Fibroblast of skin of right biceps (primary cell): ENCODE data around the gene TMEM132D.
A peak's percentile ranks its signal among the peaks of the same experiment; 100 is the strongest.

Experiments used
- DNase-seq: peaks from one replicate; pipeline ENCODE4 v3.0.0-alpha.2; 2013

TMEM132D gene

DNA sequence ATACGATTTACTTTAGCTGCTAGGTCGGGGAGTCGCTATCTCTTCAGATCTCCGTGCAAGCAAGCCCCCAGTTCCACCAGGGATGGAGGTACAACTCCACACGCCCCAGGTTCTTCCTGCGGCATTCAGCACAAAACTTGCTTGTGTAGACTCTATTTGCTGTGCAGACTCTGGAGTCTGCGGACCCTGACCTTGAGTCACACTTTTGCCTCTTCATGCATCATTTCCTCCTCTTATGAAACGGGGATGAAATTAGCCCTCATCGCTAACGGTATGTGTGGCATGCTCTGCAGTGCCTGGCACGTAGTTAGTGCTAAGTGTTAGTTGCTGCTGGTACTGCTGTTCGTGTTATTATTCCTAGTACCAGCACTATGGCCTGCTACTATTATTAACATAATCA, 84.4 kb downstream of the TMEM132D start:
- peak; percentile 42 for DNase-seq

DNA sequence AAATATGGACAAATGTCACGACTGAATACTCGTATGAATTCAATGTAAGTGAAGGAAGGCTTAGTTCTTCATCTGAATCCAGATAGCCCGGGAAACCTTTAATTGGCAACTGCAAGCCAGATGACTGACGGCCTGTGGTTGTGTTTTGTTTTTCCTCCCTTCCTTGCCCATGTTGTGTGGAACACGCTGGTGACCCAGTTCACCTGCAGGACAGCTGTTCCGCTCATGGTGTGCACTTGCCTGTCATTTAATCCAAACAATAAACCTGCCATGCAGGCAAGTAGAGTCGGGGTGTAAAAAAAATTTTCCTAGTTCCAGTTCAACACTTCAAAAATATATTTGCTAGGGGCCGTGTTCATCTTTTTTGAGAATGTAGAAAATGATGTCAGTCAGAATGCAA, 88.0 kb downstream of the TMEM132D start:
- DNase-seq = no peak

DNA sequence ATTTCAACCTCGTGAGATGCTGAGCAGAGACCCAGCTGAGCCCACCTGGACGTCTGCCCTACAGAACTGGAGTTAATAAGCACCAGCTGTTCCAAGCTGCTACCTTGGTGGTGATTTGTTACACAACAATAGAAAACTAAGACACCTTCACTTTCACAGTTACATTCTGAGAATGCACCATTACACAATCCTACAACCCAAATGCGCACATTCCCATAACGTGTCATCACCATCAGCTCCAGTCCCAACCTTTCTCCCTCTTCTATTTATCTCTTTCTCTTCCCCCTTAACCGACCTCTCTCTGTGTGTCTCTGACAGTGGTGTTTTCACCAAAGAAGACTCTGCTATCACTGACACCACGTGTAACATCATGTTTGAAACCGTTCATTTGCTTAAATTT, 91.9 kb downstream of the TMEM132D start:
- no peak for DNase-seq

DNA sequence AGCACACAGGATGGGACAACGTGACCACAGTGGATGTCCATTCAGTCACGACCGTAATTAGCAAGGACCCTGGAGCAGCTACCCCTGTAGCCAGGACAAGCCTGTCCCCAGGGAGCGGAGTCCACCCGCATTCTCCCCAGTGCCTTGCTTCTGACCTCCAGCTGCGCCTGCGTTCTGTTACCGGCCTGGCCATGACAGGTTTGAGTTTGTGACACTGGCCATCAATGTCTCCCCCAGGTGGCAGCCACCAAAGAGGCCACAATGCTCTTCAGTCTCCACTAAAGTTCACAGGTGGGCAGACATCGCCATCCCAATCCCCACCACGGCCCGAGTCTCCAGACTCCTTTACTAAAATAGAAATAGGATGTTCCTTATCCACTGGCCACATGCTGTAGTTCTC, 96.7 kb downstream of the TMEM132D start:
- DNase-seq = no peak

DNA sequence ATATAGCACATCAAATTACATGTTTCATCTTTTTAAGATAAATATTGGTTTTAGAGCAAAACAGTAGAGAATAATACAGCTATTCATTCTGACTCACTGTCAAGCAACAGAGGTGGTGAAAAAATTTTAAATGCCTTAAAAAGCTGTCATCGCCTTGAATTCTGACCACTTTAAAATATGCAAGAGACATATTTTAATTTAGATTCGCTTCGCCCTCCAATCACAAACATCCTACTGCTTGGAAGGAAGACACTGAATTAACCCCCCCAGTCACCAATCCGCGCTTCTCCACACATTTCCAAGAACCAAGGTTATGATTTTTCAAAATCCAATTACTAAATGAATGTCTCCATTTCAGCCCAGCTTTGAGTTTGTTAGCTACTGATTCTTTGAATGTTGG, 112.4 kb downstream of the TMEM132D start:
- peak; percentile 30 for DNase-seq

DNA sequence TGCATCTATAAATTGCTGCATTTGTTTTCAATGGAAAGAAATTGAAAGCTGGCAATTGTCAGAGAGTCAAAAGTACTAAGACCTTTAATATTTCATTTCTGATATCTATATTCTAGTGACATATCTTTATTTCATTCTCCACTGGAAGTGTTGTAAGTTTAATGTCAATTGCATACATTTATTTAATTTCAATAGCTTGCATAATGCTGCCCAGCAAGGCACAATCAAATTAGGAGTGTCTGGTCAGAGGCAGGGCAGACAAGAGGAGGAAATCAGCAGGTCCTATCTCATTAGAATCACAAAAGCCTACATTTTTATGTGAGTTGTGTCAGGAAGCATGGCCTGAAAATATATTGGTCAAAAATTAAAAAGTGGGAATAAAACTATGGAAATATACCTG, 112.9 kb downstream of the TMEM132D start:
- no peak for DNase-seq

DNA sequence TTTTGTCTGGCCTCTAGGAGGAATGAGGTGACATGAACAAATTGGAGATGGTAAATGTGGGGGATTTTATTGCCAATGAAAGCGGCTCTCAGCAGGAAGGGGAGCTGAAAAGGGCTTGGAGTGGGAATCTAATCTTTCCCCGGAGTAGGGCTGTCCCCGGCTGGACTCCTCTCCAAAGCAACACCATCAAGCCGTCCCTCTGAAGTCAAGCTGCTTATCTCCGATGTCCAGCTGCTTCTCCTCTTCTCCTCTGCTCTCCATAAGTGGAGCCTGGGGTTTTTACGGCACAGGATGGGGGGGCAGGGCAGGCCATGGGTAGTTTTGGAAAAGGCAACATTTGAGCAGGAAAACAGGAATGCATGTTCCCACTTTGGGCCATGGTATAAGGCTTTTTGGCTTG, 113.5 kb downstream of the TMEM132D start:
- DNase-seq = no peak

DNA sequence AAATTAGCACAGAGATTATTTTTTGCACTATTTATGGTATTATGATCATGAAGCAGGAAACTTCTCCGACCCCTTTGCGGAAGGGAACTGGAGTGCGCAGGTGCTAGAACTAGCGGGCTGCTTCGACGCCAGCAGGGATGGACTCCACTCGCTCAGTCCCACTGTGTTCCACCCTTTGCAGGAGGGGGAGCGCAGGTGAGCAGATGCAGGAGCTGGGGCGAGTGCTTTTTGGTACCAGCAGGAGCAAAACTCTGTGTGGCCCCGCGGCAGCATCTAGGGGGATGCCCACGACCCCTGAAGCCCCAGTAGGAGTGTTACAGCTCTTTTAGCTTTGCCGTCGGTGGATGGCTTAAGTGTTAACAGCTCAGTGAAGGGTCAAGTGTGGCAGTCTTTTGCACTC, 113.9 kb downstream of the TMEM132D start:
- no peak for DNase-seq

DNA sequence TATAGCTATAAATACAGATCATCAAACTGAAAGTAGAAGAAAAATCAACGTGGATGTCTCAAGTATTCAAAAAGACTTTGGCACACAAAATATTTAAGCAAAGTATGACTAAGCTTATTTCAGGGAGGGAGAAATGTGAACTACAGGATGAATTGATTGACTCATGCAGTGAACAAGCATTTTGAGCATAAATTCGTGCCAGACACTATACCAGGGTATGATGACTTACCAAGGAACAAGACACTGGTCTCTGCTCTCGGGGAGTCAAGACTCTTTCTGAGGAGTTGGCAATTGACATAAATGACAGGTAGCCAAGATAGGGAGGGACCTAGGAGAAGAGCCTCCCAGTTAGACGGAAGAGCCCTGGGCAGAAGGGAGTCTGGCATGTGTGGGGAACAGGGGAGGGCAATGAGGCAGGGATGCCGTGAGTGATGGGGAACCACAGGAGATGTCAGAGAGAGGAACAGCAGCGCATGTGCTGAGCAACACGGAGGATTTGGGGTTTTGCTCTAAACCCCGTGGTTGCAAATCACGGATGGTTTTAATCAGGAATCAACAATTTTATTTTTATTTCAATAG, 115.2 kb downstream of the TMEM132D start:
- peak; percentile 82 for DNase-seq

DNA sequence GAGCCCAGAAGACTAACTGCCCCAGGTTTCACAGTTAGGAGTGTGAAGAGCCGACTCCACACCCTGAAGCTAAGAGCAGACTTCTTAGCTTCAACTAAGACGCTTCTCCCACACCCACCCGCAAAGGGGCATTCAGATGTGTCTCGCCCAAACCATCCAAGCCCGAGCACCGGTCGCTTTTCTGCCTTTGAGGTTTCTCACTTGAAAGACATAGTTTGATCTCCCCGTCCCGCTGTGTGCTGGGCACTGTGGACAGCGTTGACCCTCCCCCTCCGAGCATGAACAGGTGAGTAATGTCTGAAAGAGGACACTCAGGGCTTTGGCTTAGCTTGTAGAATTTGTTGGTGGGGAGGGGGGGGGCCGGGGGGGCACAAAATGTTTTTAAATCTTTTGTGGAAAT, 123.8 kb downstream of the TMEM132D start:
- DNase-seq = no peak

DNA sequence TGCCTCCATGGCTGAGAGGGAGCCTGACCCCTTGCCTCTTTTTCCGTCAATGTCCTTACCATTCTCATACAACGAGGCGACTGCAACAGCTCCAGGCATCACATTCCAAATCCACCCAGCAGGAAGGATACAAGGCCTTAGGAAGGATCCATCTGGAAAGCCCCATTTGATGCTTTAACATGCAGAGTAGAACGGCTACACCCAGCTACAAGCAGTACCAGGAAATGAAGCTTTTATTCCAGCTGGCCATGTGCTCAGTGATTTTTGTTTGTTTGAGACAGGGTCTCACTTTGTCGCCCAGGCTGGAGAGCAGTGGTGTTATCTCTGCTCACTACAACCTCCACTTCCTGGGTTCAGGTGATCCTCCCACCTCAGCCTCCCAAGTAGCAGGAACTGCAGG, 124.8 kb downstream of the TMEM132D start:
- no peak for DNase-seq

DNA sequence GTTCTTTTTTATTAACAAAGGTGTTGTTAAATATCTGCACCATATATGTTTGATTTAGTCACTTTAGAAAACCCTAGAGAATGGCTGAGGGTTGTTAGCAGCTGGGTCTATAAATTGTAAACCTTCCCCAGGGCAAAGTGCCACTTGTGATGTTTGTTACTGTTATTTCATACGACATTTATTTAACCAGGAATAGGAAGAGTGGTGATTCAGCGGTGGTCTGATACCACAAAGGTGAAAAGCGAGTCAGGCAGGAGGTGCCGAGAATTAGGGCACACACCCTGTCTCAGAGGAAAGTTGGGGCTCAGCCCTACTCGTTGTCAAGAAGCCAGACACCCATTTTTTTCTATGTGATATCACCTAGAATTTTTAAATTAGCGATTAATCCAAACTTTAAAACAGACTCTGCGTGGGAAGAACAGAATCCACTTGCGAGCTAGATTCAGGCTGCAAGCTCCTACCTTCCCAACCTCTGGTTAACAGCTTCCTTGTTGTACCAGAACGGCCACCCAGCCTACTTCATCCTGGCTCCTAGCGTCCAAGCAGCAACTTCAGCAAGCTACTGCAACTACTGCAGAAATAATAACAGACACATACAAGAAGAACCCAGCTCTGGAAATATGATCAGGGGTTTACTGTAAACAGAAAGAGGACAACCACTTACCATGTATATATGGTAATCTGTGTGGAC, 126.7 kb downstream of the TMEM132D start:
- DNase-seq = no peak

DNA sequence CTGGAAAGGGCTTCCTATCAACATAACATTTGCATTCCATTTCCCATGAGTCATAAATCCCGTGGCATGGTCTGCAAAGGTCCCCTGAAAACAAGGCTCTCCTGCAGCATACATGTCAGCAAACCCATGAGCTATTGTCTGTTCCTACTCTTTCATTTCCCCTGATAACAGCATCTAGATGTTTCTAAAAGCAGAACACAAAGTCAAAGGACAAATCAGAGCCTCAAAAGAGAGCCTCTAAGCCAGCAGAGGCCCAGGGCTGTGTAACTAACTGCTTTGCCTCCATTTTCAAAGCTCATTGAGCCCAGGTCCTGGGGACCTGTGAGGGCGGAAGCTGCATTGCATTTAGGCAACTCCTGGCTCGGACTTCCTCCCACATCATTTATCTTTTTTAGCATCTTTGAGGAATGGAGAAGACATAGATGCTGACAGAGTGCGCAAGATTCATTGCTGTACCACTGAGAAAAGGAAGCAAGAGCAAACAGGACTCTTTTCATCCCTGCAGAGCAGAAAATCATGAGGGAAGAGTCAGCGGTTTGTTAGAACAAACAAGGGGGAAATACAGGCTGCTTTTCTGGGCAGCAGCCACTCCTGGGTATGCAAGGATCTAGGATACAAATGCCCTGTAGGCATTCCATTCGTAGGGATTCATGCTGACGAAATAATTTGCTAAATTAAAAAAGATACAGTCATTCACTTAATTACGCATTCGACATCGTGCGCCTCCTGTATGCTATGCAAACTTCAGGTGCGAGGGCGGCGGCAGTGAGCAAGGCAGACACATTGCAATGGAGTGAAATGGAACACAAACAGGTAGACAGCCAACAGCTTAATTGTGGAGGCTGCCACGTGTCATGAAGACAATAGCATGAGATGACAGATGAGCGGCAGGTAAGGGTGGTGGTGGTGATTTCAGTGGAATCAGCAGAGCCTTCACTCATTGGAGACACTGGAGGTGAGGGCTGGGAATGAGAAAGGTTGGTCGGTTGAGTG, 131.0 kb downstream of the TMEM132D start:
- peak; percentile 82 for DNase-seq

DNA sequence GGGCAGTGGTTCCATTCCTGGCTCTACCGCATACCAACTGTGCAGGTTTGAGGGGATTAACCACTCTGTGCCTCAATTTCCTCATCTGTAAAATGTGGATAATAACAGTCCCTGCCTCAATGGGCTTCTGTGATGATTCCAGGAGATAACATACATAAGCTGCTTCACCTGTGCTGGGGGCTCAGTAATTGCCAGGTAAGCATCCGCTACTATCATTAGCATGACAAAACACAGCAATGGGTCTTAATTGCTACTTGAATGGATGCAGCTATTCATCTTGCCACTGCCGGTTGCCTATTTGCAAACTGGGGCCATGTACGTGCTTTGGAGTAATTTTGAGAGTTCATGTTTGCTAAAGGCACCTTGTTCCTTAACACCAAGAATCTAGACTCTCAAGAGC, 132.6 kb downstream of the TMEM132D start:
- DNase-seq = no peak

DNA sequence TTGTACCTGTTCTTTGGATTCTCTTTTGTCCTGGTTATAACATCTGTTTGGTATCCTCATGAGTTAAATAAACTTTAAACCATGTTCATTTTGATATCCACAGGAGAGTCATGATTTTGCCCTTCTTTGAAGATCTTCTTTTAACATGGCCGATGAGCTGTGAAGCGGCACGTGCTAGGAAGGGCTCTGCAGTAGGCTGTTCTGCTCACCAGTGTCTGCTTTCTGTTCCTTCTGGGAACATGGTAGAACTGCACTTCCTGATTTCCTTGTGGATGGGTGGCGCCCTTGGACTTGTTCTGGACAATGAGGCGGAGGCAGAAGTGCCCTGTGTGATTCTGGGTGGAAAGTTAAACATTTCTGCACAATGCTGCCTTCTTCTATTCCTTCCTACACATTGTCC, 138.1 kb downstream of the TMEM132D start:
- no peak for DNase-seq

DNA sequence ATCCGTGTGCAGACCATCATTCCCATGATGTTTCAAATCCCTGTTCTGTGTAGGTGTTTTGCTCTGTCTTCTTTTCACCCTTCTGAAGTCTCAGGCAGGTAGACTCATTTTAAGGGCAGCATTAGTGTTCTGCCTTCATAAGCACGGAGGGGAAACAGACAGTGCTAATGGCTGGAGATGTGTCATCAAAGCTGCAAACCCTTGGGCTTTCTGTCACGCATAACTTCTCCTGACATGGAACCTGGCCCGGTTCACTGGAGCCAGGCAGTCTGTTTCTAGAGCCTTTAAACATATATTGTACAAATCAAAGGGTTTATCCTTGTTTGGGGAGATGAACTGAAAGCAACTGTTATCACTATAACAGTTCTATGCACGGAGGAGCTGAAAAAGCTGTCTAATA, 141.4 kb downstream of the TMEM132D start:
- peak; percentile 62 for DNase-seq

DNA sequence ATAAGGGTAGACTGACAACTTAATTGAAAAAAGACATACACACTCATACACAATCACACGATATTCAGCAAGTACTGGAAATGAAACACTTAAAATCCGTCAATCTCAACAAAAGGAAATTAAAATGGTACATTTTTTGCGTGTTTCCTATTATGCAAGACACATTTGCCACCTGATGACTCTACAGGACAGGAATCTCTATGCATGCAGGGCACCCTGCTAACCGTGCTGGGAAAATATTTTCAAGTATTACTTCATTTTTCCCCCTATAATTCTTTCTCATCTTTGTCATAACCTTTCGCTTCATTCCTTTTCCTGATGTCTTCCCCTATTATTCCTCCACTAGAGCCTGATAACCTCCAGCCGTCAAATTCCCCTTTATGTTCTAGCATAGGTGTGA, 150.2 kb downstream of the TMEM132D start:
- DNase-seq = peak; percentile 86

DNA sequence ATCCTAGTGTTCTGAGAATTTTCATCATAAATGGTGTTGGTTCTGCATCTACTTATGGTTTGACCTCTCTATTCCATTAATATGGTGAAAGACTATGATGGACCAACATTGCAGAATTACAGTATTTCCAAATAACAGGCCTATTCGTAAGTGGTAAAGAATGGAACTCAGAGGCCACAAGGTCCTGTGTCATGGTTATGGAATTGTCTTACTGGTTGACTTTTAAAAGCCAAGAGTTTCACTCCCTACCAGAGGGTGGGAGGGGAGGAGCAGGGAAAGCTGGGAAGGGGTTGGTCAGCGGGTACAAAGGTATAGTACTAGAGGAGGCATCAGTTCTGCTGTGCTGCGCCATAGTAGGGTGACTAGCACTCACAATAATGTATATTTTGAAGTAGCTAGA, 153.4 kb downstream of the TMEM132D start:
- peak; percentile 17 for DNase-seq

DNA sequence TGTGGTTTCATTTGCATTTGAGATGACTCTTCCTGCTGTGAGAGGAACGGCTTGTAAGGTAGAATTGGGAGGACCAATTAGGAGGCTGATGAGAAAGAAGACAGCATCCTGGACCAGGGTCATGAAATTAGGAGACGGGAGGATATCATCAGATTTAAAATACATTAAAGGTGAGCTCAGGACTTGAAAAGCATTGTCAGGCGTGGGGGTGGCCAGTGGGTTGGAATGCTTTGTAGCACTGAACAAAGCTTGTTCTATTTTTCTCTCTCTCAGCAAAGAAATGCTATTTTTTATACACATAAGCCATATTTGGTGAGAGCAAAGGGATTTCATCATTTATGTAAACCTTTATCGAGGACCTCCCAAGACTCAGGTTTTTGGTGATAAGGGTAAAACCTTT, 157.5 kb downstream of the TMEM132D start:
- no peak for DNase-seq

DNA sequence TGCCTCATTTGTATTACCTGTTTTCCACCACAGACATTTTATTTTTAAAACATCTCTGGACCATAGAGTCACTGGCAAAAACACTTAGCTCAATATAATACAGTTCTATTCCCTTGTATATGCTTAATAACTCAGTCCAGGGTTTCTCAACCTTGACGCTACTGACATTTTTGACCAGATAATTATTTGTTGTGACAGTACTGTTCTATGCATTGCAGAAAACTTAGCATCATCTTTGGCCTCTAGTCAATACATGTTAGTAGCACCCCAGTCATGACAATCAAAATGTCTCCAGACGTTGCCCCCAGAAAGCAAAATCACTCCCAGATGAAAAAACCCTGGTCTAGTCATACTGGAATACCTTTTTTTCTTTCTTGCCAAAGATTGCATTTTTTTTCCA, 174.7 kb downstream of the TMEM132D start:
- no peak for DNase-seq

DNA sequence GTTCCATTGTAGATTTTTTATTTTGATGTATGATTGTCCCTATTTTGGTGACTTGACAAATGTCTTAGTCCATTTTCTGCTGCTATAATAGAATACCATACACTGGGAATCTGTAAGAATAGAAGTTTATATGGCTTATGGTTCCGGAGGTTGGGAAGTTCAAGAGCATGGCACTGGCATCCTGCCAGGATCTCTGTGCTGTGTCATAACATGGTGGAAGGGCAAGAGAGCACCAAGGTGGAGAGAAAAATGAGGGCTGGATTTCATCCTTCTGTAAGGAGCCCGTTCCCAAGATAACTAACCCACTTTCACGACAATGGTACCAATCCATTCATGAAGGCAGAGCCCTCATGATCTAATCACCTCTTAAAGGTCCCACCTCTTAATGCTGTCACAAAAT, 176.7 kb downstream of the TMEM132D start:
- DNase-seq = no peak

DNA sequence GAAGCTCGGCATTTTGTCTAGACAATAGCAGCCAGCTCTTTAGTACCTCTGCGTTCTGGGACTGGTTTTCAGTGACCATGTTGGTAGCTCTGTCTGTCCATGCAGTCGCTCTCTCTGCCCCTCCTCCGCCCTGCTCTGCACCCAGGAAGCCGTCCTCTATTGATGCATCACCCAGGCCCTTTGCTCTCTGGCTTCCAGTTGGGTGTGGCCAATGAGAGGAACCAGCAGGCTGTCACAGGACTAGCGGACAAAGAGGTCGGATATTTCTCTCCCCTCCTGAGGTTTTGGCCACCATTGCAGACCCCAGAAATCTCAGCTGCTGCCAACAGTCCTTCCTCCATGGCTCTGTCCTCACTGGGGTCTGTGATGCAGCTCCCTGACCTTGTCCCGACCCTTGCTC, 180.6 kb downstream of the TMEM132D start:
- no peak for DNase-seq

DNA sequence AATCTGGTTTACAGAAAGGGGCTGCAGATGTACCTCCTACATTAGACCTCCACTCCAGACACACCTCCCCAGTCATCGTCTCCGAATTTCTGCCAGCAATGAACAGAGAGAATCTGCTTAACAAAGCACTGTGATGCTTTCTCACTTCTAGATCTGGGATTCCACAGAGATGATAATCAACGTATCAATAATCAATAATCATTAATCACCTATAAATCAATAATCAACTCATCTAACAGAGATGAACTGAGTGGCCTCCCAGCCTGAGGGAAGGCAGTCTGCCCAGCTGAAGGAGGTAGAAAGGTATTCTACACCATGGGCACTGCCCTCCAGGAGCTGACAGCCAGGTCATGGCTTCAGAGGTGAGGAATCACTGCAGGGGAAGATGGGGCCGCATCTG, 183.2 kb downstream of the TMEM132D start:
- no peak for DNase-seq

DNA sequence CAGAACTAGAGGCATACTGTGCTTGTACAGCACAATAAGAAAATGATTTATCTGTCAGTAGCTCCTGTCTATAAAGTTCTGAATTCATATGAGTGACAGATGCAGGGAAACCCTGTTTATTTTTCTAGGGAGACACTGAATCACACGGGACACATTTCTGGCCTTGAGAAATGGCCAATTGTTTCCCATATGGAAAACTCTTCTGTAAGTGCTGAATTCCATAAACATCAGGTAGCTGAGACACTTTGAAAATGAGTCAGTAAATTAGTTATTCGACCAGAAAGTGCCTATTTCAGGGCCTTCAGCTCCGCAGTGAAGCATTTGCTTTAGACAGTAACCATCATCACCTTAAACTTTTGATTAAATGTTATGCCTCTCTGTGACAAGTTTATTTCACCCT, 184.4 kb downstream of the TMEM132D start:
- DNase-seq = peak; percentile 3
